GM18520 (cell line): ENCODE data around the gene OR1N2.
"Not testable (repeated sequence)": the region's sequence is repeated elsewhere in the genome, so short reads cannot be mapped to it uniquely, and the experiment has no call there.

Source experiments
- ATAC-seq: cut with Tn5 transposase; IDR thresholded peaks from one replicate; pipeline ENCODE4 v1.9.1; 2021; ENCODE audit not compliant: unreplicated experiment

OR1N2 gene, protein sequence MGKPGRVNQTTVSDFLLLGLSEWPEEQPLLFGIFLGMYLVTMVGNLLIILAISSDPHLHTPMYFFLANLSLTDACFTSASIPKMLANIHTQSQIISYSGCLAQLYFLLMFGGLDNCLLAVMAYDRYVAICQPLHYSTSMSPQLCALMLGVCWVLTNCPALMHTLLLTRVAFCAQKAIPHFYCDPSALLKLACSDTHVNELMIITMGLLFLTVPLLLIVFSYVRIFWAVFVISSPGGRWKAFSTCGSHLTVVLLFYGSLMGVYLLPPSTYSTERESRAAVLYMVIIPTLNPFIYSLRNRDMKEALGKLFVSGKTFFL

DNA sequence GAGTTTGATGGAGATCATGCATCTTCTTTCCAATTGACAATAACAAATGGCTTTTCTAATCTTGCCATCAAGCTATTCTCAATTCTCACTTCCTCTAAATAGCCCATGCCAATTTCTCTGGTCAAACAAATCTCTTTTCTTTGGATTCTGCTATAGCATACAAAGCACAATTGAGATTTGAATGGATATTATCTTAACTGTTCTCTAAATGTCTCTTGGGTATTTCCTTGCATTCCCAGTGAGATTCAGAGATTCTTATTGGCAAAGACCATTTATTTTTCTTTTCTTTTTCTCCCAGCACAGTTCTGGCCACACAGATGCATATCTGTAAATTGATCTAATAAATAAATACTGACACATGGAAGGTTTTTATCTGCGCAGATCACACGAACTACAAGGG, at the start of gene OR1N2:
Gene OR1N2, plus strand, starts transcription at position 301 of the 400 bp plus-strand sequence. CDS start 100 bp downstream, outside the sequence.
- no peak for ATAC-seq

DNA sequence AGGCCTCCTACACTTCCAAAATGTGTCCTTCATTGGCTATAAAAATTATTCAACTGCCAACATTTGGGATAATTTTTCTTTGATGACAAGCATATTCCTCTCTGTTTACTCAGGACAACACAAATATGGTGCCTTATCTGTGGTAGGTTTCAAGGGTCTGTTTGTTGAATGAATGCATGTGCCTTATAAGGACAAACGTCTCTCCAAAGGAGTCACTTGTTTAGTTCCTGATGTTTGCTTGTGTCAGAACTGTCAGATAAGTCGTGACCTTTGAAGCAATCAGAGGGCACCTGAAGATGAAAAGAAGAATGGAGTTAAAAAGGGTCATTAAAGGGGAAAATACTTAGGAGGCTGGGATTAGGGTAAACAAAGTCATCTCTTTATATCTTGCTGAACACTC, 45.9 kb upstream of the OR1N2 start:
- no peak for ATAC-seq

DNA sequence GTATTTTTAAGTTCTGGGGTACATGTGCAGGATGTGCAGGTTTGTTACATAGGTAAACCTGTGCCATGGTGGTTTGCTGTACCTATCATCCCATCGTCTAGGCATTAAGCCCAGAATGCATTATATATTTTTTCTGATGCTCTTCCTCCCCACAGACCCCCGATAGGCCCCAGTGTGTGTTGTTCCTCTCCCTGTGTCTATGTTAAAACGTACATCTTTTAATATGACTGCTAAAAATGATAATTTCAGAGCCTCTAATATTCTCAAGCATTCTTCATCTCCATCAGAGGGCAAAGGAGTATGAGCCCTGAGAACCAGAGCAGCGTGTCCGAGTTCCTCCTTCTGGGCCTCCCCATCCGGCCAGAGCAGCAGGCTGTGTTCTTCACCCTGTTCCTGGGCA, 42.4 kb upstream of the OR1N2 start, which contains the start of gene OR1J2:
Gene OR1J2, plus strand, starts transcription at position 301 of the 400 bp plus-strand sequence. Its CDS starts 0 bp downstream, at position 301.
- no peak for ATAC-seq

DNA sequence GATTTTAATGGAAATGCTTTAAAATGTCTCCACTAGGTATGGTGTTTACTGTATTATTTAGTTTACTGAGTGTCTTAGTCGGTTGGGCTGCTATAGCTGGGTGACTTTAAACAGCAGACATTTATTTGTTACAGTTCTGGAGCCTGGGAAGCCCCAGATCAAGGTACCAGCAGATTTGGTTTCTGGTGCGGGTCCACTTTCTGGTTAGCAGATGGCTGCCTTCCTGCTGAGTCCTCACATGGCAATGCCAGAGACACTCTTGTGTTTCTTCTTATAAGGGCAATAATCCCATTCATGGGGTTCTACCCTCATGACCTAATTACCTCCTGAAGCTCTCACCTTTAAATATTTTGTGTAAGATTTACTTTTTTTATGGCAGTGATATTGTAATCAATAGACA, 34.7 kb upstream of the OR1N2 start:
- no peak for ATAC-seq

DNA sequence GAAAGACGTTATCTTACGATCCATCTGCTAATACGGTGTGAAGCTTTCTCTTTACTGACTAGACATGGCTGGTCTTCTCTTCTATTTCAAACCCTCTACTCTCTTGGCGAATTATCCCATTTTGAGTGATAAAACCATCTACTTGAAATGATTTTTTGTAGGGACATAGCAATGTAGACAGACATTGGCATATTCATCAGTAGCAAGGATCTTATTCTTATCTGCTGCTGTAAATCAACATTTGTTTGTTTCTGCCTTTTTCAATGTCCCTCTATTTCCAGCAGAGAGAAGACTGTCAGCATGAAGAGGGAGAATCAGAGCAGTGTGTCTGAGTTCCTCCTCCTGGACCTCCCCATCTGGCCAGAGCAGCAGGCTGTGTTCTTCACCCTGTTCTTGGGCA, 34.1 kb upstream of the OR1N2 start, which contains the start of gene OR1J4:
Gene OR1J4, plus strand, starts transcription at position 301 of the 400 bp plus-strand sequence. Its CDS starts 0 bp downstream, at position 301.
- no peak for ATAC-seq

DNA sequence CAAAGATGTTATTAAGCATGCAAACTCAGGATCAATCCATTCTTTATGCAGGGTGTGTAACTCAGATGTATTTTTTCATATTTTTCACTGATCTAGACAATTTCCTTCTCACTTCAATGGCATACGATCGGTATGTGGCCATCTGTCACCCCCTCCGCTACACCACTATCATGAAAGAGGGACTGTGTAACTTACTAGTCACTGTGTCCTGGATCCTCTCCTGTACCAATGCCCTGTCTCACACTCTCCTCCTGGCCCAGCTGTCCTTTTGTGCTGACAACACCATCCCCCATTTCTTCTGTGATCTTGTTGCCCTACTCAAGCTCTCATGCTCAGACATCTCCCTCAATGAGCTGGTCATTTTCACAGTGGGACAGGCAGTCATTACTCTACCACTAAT, 33.5 kb upstream of the OR1N2 start:
- ATAC-seq: no peak

DNA sequence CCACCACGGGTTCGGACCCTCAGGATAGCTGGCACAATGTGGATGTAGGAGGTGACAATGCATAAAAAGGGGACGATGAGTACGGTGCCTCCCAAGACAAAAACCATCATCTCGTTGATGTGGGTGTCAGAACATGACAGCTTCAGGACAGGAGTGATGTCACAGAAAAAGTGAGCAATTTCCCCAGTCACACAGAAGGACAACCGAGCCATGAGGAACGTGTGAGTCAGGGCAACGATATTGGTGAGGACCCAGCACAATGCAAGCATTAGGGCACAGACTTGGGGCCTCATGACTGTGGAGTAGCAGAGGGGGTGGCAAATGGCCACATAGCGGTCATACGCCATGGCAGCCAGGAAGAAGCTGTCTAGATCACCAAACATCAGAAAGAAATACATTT, 26.3 kb upstream of the OR1N2 start:
- no peak for ATAC-seq

DNA sequence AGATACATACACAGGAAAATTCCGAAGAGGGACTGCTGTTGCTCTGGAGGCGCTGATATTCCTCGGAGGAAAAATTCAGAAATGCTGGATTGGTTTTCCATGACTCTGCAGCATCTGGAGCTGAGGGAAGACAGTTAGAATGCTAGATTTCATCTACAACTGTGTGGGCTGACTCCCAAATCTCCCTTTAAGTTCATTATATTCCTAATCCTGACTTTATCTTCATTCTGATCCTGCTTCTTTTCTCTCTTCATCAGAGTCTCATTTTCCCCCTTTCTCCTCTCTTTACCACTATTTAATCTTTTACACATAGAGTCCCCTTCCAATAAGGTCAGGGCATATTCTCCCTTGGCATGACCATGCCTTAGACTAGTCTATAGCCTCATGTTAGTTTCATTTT, 25.7 kb upstream of the OR1N2 start, which contains the start of gene OR1N1:
Gene OR1N1, minus strand, starts transcription at position 101 of the 400 bp plus-strand sequence. Its CDS starts 0 bp downstream, at position 101.
- ATAC-seq: no peak

DNA sequence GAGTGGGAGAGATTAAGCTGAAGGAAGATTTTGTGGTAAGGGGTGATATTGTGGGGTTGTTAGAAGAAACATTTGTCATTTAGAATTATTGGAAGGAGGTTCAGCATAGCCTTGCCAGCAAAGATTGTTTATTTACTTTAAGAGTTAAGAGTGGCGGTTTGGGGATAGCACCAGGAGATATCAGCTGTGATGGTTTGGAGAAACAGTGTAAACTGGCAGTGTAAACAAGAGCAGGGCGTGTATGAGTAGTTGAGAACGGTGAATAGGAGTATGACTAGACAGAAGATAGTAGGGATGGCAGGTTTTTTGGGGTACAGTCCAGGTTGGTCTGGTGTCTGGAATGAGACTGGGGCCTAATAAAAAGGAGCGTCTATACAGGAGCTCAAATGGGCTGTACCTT, 21.8 kb upstream of the OR1N2 start:
- not testable (repeated sequence) for ATAC-seq

DNA sequence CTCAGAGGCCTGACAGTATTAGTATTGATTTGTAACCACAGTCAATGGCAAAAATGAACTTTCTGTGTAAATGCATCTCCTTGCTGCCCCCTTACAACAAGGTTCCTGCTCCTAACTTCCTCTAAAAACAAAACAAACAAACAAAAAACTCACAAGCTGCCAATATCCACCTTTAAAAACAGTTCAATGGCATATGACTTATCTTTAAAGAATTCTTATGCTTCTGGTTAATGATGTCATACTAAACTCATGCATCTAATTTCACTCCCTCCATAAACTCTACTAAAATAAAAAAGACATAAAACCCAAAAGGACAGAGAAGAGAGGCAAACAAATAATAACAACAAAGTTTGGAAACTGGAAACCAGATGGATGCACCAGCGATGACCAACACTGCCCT, 16.8 kb upstream of the OR1N2 start:
- ATAC-seq: no peak

DNA sequence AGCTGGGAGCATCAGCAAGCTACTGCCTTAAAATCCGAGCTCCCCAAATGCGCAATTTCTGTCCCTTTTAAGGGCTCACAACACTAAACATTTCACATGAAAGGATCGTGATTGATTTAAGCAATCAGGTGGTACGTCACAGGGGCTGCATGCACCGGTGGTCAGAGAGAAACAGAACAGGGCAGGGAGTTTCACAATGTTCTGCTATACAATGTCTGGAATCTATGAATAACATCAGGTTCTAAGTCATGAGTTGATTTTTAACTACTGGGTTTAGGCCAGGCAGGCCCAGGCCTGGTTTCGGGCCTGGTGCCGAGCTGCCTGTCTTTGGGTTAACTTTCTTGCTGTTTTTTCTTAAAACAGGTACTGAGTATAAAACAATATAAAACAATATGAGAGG, 15.8 kb upstream of the OR1N2 start:
- not testable (repeated sequence) for ATAC-seq

DNA sequence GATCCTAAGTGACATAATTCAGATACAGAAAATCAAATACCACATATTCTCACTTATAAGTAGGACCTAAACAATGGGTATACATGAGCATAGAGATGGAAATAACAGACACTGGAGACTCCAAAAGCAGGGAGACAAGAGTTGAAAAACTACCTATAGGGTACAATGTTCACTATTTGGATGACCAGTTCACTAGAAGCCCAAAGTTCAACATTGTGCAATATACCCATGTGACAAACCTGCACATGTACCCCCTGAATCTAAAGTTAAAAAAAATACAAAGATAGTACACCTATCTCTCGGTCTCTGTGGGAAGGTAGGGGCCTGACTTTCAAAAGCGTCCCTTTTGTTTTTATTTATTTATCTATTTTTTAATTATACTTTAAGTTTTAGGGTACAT, 14.2 kb upstream of the OR1N2 start:
- ATAC-seq: no peak

DNA sequence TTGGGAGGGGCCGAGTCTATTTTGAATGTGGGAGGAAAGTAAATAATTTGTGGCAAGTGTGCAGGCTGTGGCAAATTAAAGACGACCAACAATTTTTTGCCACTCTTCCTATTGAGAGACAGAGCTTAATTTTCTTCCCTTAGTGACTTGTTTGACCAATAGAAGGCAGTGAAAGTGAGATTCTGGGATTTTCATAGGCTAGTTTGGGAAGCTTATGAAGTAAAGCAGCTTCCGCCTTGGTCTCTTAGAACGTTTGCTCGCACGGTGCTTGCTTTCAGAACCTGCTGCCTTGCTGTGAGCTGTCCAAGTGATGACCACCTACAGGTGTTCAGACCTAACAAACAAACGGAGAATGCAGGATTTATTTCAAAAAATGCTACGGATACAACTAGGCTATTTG, 6.7 kb upstream of the OR1N2 start:
- no peak for ATAC-seq

DNA sequence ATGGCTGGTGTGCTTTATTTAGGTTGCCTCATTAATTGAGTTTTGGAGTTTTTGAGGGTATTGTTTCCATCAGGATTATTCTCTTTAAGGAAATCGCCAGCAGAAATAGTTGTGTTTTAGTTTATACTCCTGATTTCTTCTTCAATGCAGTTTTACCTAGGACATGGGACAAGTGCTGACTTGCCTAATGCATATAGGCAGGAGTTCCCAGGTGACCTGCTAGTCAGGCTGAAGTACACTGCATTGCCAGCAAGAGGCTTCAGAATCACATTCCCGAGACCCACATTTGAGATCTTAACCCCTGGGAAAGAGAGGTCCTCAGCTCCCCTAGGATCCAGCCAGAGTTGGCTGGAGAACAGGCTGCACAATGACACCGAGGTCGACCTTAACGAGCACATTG, 1.5 kb upstream of the OR1N2 start:
- ATAC-seq: no peak

DNA sequence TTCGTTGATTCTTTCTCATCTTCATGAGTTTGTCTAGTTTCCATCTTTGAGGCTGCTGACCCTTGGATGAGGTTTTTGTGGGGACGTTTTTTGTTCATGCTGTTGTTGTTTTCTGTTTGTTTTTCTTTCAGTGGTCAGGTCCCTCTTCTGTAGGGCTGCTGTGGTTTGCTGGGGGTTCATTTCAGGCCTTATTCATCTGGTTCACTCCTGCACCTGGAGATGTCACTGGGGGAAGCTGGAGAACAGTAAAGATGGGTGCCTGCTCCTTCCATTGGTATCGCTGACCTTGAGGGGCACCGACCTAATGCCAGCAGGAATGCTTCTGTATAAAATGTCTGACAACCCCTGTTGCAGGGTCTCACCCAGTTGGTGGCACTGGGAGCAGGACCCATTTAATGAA, 8.5 kb downstream of the OR1N2 start:
- ATAC-seq: no peak

DNA sequence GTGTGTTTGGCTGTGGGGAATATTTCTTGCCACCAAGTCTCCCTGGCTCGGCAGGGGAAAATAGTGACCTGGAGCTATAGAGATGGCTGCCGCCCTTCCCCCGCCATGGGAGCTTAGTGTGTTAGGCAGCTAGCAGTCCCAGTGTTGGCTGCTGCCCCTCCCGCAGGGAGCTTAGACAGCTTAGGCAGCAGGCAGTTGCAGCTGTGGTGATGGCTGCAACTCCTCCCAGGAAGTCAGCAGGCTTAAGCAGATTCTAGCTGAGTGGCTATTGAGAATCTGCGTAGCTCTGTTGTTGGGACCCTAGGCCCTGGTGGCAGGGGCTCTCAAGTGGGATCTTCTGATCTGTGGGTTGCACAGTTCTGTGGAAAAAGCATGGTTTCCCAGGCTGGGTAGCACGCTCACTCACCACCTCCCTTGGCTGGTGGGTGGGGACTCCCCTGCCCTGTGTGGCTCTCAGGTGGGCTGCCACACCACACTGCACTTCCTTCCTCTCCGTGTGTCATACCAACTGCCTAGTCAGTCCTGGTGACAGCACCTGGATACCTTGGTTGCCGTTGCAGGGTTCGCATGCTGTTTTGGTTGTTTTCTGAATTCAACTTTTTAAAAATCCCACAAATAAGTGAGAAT, 9.3 kb downstream of the OR1N2 start:
- ATAC-seq: no peak

DNA sequence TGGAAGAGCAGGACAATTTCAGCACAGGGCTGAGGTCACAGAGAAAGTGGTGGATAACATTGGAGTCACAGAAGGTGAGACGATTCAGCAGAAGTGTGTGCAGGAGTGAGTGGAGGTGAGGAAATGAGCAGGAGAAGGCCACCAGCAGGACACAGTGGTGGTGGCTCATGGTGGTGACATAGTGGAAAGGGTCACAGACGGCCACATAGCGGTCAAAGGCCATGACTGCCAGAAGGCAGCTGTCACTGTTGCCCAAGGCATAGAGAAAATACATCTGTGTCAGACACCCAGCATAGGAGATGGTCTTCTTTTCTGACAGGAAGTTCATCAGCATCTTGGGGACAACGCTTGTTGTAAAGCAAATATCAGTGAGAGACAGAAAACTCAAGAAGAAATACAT, 15.0 kb downstream of the OR1N2 start:
- ATAC-seq: no peak

DNA sequence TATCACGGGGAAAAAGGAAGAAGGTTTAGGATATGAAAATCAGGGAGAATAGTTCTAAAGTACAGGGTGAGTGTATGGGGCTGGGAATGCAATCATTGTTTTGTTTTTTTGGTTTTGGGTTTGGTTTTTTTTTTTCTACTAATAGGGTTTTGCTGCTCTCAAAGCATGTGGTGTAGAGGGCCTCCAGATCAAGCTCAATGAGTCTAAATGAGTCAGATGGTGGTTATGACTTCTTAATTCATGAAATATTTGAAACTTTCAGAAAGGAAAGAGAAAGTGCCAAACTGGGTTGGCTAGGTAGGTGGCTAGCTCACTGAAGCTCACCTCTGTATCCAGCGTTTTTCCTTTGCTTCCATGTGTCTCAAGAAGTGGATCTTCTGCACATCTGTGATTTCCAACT, 19.5 kb downstream of the OR1N2 start:
- no peak for ATAC-seq

DNA sequence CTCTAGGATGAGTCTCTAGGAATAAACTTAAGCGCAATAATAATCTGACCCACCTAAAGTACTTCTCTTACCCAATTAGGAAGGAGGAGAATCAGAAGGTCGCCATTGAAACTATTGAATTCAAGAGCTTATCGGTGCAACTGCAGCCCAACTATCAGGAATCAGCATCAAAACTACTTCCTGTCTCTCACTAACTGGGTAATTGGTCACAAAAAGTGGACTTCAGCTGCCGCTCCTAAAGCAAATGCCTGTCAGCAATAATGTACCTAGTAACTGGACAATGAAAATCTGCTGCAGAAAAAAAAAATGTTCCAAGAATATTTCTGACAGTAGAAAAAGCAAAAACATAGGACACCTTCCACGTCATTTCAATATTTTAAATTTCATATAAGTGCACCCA, 27.0 kb downstream of the OR1N2 start:
- no peak for ATAC-seq

DNA sequence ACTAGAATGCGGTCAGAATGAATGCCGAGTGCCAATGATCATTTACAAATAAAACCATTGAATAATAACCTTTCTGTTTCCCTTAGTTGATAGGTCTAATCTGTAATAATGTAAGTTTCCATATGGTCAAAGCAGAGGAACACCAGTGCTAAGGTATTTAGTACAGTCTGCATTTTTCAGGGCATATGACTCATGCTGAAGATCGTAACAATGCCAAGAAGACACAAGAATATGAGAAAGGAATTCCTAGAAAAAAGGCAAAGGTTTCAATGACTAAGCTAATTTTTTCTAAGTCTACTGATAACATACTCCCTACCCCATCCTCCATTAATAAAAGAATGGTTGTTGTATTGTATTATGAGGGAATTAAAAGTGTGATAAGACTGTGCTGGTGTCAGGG, 27.4 kb downstream of the OR1N2 start:
- no peak for ATAC-seq

DNA sequence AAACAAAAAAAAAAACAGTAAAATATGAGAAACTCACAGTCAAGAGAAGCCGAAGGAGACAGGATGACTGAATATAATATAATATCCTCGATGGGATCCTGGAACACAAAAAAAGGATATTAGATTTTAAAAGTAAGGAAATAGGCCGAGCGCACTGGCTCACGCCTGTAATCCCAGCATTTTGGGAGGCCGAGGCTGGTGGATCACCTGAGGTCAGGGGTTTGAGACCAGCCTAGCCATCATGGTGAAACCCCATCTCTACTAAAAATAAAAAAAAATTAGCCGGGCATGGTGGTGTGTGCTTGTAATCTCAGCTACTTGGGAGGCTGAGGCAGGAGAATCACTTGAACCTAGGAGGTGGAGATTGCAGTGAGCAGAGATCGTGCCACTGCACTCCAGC, 30.4 kb downstream of the OR1N2 start, which contains the start of gene OR1L8:
Gene OR1L8, minus strand, starts transcription at position 101 of the 400 bp plus-strand sequence. CDS start 14,907 bp downstream, outside the sequence.
- ATAC-seq: not testable (repeated sequence)
